GM18907 (cell line): ENCODE measurements around the gene CTSL.
"Not testable (repeated sequence)": the region's sequence is repeated elsewhere in the genome, so short reads cannot be mapped to it uniquely, and the experiment has no call there.

Experiments used
- ATAC-seq: cut with Tn5 transposase; IDR thresholded peaks from one replicate; pipeline ENCODE4 v1.9.1; 2021; ENCODE audit warnings: mild to moderate bottlenecking, moderate library complexity; ENCODE audit not compliant: unreplicated experiment

CTSL gene

GRCh38 chr9:87718852-87719612 lies 6.9 kb upstream of the CTSL start:
- ATAC-seq: no peak

GRCh38 chr9:87720173-87720572 lies 5.7 kb upstream of the CTSL start:
- no peak for ATAC-seq

- no peak for ATAC-seq
Observed at GRCh38 chr9:87722393-87723088, 3.4 kb upstream of the CTSL start.

- ATAC-seq: no peak
Observed at GRCh38 chr9:87725356-87725899, 491 bp upstream of the CTSL start.

- ATAC-seq: no peak
Observed at GRCh38 chr9:87729246-87729645, 3.3 kb downstream of the CTSL start.

- ATAC-seq: no peak
Observed at GRCh38 chr9:87731321-87731720, 5.4 kb downstream of the CTSL start.

GRCh38 chr9:87732344-87732743 lies 6.4 kb downstream of the CTSL start:
- ATAC-seq: no peak

- ATAC-seq: no peak
Observed at GRCh38 chr9:87732756-87733155, 6.8 kb downstream of the CTSL start.

- no peak for ATAC-seq
Observed at GRCh38 chr9:87733273-87734052, 7.5 kb downstream of the CTSL start.

GRCh38 chr9:87734106-87734505 lies 8.2 kb downstream of the CTSL start:
- no peak for ATAC-seq

GRCh38 chr9:87739546-87739945 lies 13.6 kb downstream of the CTSL start:
- ATAC-seq: no peak

- no peak for ATAC-seq
Observed at GRCh38 chr9:87740209-87740608, 14.3 kb downstream of the CTSL start.

GRCh38 chr9:87741326-87741725 lies 15.4 kb downstream of the CTSL start:
- no peak for ATAC-seq

GRCh38 chr9:87741891-87742290 lies 16.0 kb downstream of the CTSL start:
- ATAC-seq: no peak

- no peak for ATAC-seq
Observed at GRCh38 chr9:87742813-87743428, 17.0 kb downstream of the CTSL start.

GRCh38 chr9:87744247-87744646 lies 18.3 kb downstream of the CTSL start:
- not testable (repeated sequence) for ATAC-seq

- ATAC-seq: no peak
Observed at GRCh38 chr9:87746186-87746585, 20.3 kb downstream of the CTSL start.

GRCh38 chr9:87748881-87749280 lies 23.0 kb downstream of the CTSL start:
- ATAC-seq: no peak

GRCh38 chr9:87749335-87750035 lies 23.6 kb downstream of the CTSL start:
- no peak for ATAC-seq

GRCh38 chr9:87750726-87751125 lies 24.8 kb downstream of the CTSL start:
- no peak for ATAC-seq
